Heart right ventricle (tissue), 16 donors: ENCODE results near the gene CD300LF. TPM values are rescaled to one million over a fixed set of nuclear protein-coding genes. Genes with fewer than 3 reads are reported as not detected.
A peak's percentile ranks its signal among the peaks of the same experiment; 100 is the strongest.

Source experiments
- ATAC-seq, 8 donors: fragments of 200-7000 bp; cut with Tn5 transposase; one replicate each; pipeline ENCODE4 v1.9.1; 2020; ENCODE audit warnings: mild to moderate bottlenecking in 8 of 8, moderate library complexity in 8 of 8, moderate number of reproducible peaks in 1 of 8
- DNase-seq, 2 donors: peaks; one replicate each; pipeline ENCODE4 v3.0.0-alpha.2; 2020
- H3K27ac ChIP-seq, 10 donors: fragments of 200-600 bp; sonication (generic) in 2 of 10; one replicate each; pipeline versions ENCODE4 v1.5.0 to v1.8.0; 2020 to 2022; ENCODE audit warnings: mild to moderate bottlenecking in 3 of 10
- H3K27me3 ChIP-seq, 7 donors: fragments of 200-600 bp; one replicate each; pipeline ENCODE4 v1.8.0; 2021 to 2022; ENCODE audit warnings: mild to moderate bottlenecking in 2 of 7
- H3K36me3 ChIP-seq, 9 donors: fragments of 200-600 bp; sonication (generic) in 1 of 9; one replicate each; pipeline versions ENCODE4 v1.5.0 to v1.8.0; 2020 to 2022; ENCODE audit warnings: mild to moderate bottlenecking in 2 of 9
- H3K4me1 ChIP-seq, 9 donors: fragments of 200-600 bp; sonication (generic) in 1 of 9; one replicate each; pipeline versions ENCODE4 v1.5.0 to v1.8.0; 2020 to 2022; ENCODE audit warnings: mild to moderate bottlenecking in 4 of 9
- H3K4me3 ChIP-seq, 10 donors: fragments of 200-600 bp; sonication (generic) in 2 of 10; one replicate each; pipeline versions ENCODE4 v1.5.0 to v1.8.0; 2020 to 2022; ENCODE audit warnings: mild to moderate bottlenecking in 7 of 10, moderate library complexity in 2 of 10
- H3K9me3 ChIP-seq, 11 donors: fragments of 200-600 bp in 10 of 11; sonication (generic) in 2 of 11; one replicate each; pipeline versions ENCODE4 v1.5.0 to v1.8.0; 2013 to 2022; ENCODE audit warnings: mild to moderate bottlenecking in 2 of 11, control low read depth in 1 of 11, moderate library complexity in 1 of 11
- CTCF ChIP-seq, 9 donors: fragments of 200-600 bp; sonication (generic) in 2 of 9; IDR thresholded peaks; one replicate each; pipeline versions ENCODE4 v1.5.0 to v1.8.0; 2021 to 2022; ENCODE audit warnings: antibody characterized with exemption in 9 of 9, mild to moderate bottlenecking in 5 of 9, moderate library complexity in 1 of 9
- WGBS, 2 donors: extraction: QIAGEN DNeasy Blood & Tissue Kit; methylation state at CpG; one replicate each; pipeline ENCODE4 v1.1.7; 2013; ENCODE audit warnings: inconsistent platforms in 1 of 2; 5-methylcytosine and 5-hydroxymethylcytosine counted together
- intact Hi-C, 10 donors: fragments of 100-400 bp; cut with DNase I; formaldehyde crosslinking; loops; one replicate each; pipeline versions ENCODE4 v1.11.1 to v1.14.2; 2022
- polyA plus RNA-seq, 2 donors: library from polyadenylated mRNA; stranded (reverse); fragments of 200-250 nt; gene quantifications; one replicate each; pipeline ENCODE4 v1.2.3, GENCODE V29; 2013
- total RNA-seq, 10 donors: library from RNA; stranded (reverse); fragmentation: NEBNext Ultra II Directional in 3 of 10; extraction: Animal tissue kit (Norgen Biotek cat#: 25700) in 3 of 10; gene quantifications; one replicate each; pipeline versions ENCODE4 v1.2.1 to v1.2.4, GENCODE V29; 2021 to 2023
- donor health status: Arrhythmogenic right ventricular cardiomyopathy.
- donor health status: ischemic (EF 13 %, LVEDD 7.1; RV severe dilation, severe dysfunction).
- donor health status: healthy with polysubstance abuse.
- donor health status: DM: no; HTN: yes; CAD: no.
- donor health status: DM: no; HTN: no; CAD: no.
- donor health status: ischemic (EF 25% LVEDD 6.9; RV normal size, moderate dysfunction).
- donor health status: ischemic (EF 25% LVEDD 5.7; RV mildly dilated, moderate dysfunction).
- donor health status: healthy.
- donor health status: DM: yes; HTN: yes; CAD: no.
- donor health status: Ischemic cardiomyopathy.
- donor health status: ischemic (EF 35%, LVEDD 5.7; RV mildly dilated, moderate dysfunction).
- donor health status: nonischemic (EF 11% LVEDD 7.7; RV severe dilation, severe dysfunction).
- donor health status: DM: yes; HTN: yes; CAD: no.
- donor health status: PGD.
- donor health status: ischemic (EF 29% LVEDD 5.4; RV normal size, mild dysfunction).
- donor health status: nonischemic (EF 23%, LVEDD 6.1; RV moderate dilation, normal function).

The CD300LF gene
- total and polyA plus RNA-seq, 12 donors: 0.13 to 4.5 (median 0.34) TPM; not detected in 3

GRCh38 chr17:74746376-74746775, 33.7 kb upstream of the CD300LF start:
- WGBS, 2 donors: 85 to 87% methylated on average over 5 of the region's 5 CpGs
- Histone ChIP-seq H3K4me3 (no peak overlapping the region), H3K36me3 (no peaks in the 10 kb centered on the region), H3K9me3 (no peaks in the 10 kb centered on the region), H3K4me1 (peaks cover 7 to 88% (median 59%) of the 10 kb centered on the region in 9 donors), H3K27me3 (peaks cover 0 to 6% (median 0%) of the 10 kb centered on the region in 7 donors), H3K27ac (peak overlapping the region in 4 of 10 donors; percentile 9 to 92 (median 82))
- ATAC-seq (no peak), DNase-seq (no peak)
- no peak for TF ChIP-seq CTCF (IDR thresholded peaks at IDR 0.05)
- intact Hi-C loops: loop anchor here in 4 of 10 donors (5.0 to 10.0 kb wide), 4 partner anchors 36 to 542 kb away; partner anchors contain the start of gene RPL38 (in 1 of the 4)

GRCh38 chr17:74745548-74746177, 32.9 kb upstream of the CD300LF start:
- TF ChIP-seq CTCF (IDR thresholded peaks at IDR 0.05): no peak
- Histone ChIP-seq H3K4me1 (peaks cover 7 to 88% (median 52%) of the 10 kb centered on the region in 9 donors), H3K4me3 (no peak overlapping the region), H3K27me3 (peaks cover 0 to 13% (median 7%) of the 10 kb centered on the region in 7 donors), H3K36me3 (no peaks in the 10 kb centered on the region), H3K9me3 (no peaks in the 10 kb centered on the region), H3K27ac (peak overlapping the region in 6 of 10 donors; percentile 15 to 83 (median 53))
- intact Hi-C loops: loop anchor here in 8 of 10 donors (1.0 to 10.0 kb wide), 8 partner anchors 23 to 541 kb away; partner anchors contain the start of gene RPL38 (in 1 of the 8)
- no peak for DNase-seq
- 84 to 87% methylated on average over 8 of the region's 8 CpGs for WGBS, 2 donors
- no peak for ATAC-seq

GRCh38 chr17:74744714-74745547, 32.2 kb upstream of the CD300LF start:
- Histone ChIP-seq H3K9me3 (no peaks in the 10 kb centered on the region), H3K4me3 (peak overlapping the region in 9 of 10 donors; percentile 3 to 45 (median 36)), H3K27me3 (peaks cover 0 to 21% (median 13%) of the 10 kb centered on the region in 7 donors), H3K27ac (peak overlapping the region in 9 of 10 donors; percentile 17 to 83 (median 58)), H3K4me1 (peaks cover 4 to 88% (median 46%) of the 10 kb centered on the region in 9 donors), H3K36me3 (no peaks in the 10 kb centered on the region)
- WGBS, 2 donors: 33 to 34% methylated on average over 24 of the region's 24 CpGs
- intact Hi-C loops: loop anchor here in 9 of 10 donors (1.0 to 10.0 kb wide), 10 partner anchors 24 to 540 kb away; partner anchors contain the start of gene RPL38 (in 1 of the 9)
- peak; percentile 13 to 66 (median 40) for ATAC-seq
- peak; percentile 98 to 100 (median 100) for TF ChIP-seq CTCF (IDR thresholded peaks at IDR 0.05)
- DNase-seq: peak; percentile 85 to 87

- peak overlapping the region in 3 of 10 donors; percentile 55 to 74 (median 73) for H3K27ac ChIP-seq
- peaks cover 0 to 27% (median 19%) of the 10 kb centered on the region in 7 donors for H3K27me3 ChIP-seq
- intact Hi-C loops: loop anchor here in 8 of 10 donors (1.0 to 10.0 kb wide), 10 partner anchors 24 to 540 kb away; partner anchors contain the start of gene RPL38 (in 1 of the 8)
- H3K9me3 ChIP-seq: no peaks in the 10 kb centered on the region
- TF ChIP-seq CTCF (IDR thresholded peaks at IDR 0.05): no peak
- H3K36me3 ChIP-seq: no peaks in the 10 kb centered on the region
- 51 to 54% methylated on average over 2 of the region's 2 CpGs for WGBS, 2 donors
- peaks cover 4 to 87% (median 40%) of the 10 kb centered on the region in 9 donors for H3K4me1 ChIP-seq
- DNase-seq (no peak), ATAC-seq (no peak)
- H3K4me3 ChIP-seq: peak overlapping the region in 3 of 10 donors; percentile 34 to 44 (median 38)
Measured at GRCh38 chr17:74744349-74744713, 31.6 kb upstream of the CD300LF start.
